Upper lobe of left lung (tissue), 4 donors: ENCODE results near the gene GRK3.

ENCODE experiments used
- CTCF ChIP-seq, 6 experiments: fragments of 450-650 bp in 4 of 6; fragments of 200-600 bp in 2 of 6; sonication (generic) in 2 of 6; IDR thresholded peaks; one replicate each; pipeline ENCODE4 v1.5.1; 2016 to 2019; ENCODE audit warnings: antibody characterized with exemption in 6 of 6
- EP300 ChIP-seq, 4 donors: sonication (generic); formaldehyde crosslinking; IDR thresholded peaks; one replicate each; pipeline ENCODE4 v1.5.1; 2017; ENCODE audit warnings: antibody characterized with exemption in 4 of 4, control low read depth in 2 of 4

GRCh38 chr22:25748704-25749103 lies 184.2 kb downstream of the GRK3 start:
- TF ChIP-seq CTCF (IDR thresholded peaks at IDR 0.05) (no peak), EP300 (IDR thresholded peaks at IDR 0.05) (no peak)
